ENCODE results near the gene ANKRD31.
"Not testable (repeated sequence)": the region's sequence is repeated elsewhere in the genome, so short reads cannot be mapped to it uniquely, and the experiment has no call there.

Gene ANKRD31

GRCh38 chr5:75192804-75193203 lies 43.9 kb downstream of the ANKRD31 start:
- Histone ChIP-seq H2AFZ (ENCODE audit: low read length, unreplicated experiment) (no peak overlapping the region), H3K4me3 (ENCODE audit: low read depth, low read length) (no peak overlapping the region), H3K27ac (ENCODE audit: low read depth, low read length) (no peak overlapping the region), H3K27me3 (ENCODE audit: insufficient read depth, low read length) (no peaks in the 10 kb centered on the region), H3K36me3 (ENCODE audit: insufficient read depth, low read length) (no peaks in the 10 kb centered on the region), H3K4me1 (ENCODE audit: control insufficient read depth, insufficient read depth, low read length, unreplicated experiment) (no peaks in the 10 kb centered on the region), H3K79me2 (ENCODE audit: control insufficient read depth, insufficient read depth, low read length, unreplicated experiment) (no peaks in the 10 kb centered on the region)

DNA sequence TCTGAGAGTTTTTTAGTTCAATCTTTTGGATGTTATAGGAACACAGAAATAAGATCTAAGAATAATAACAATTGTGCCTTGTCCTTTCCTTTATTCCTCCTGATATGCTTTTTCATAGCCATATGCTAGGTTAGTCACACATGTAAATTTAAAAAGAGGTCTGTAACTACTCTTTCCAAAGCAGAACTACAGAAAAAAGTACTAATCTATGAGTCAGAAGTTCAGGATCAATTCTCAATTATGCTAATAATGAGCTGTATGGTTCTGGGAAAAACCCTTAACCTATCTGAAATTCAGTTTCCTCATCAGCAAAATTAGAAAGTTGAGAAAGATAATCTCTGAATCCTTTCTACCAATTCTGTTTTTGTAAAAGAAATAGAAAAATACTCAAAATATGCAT lies 44.4 kb downstream of the ANKRD31 start:
- no peaks in the 10 kb centered on the region for H3K36me3 ChIP-seq (ENCODE audit: insufficient read depth, low read length)
- H2AFZ ChIP-seq (ENCODE audit: low read length, unreplicated experiment), result no peak overlapping the region
- H3K79me2 ChIP-seq (ENCODE audit: control insufficient read depth, insufficient read depth, low read length, unreplicated experiment), result no peaks in the 10 kb centered on the region
- H3K4me3 ChIP-seq (ENCODE audit: low read depth, low read length), result no peak overlapping the region
- H3K4me1 ChIP-seq (ENCODE audit: control insufficient read depth, insufficient read depth, low read length, unreplicated experiment), result no peaks in the 10 kb centered on the region
- no peak overlapping the region for H3K27ac ChIP-seq (ENCODE audit: low read depth, low read length)
- H3K27me3 ChIP-seq (ENCODE audit: insufficient read depth, low read length), result no peaks in the 10 kb centered on the region

DNA sequence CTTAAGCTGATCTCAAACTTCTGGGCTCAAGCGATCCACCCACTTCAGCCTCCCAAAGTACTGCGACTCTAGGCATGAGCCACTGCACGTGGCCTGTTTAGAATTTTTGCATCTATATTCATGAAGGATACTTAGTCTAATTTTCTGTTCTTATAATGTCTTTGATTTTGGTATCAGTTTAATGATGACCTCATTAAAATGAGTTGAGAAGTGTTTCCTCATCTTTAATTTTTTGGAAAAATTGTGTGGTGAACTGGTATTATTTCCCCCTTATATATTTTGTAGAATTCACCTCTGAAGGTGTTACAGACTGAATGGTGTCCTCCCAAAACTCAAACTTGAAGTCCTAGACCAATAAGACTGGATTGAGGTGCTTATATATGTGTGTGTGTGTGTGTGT lies 46.5 kb downstream of the ANKRD31 start:
- Histone ChIP-seq H3K4me1 (ENCODE audit: control insufficient read depth, insufficient read depth, low read length, unreplicated experiment) (no peaks in the 10 kb centered on the region), H2AFZ (ENCODE audit: low read length, unreplicated experiment) (no peak overlapping the region), H3K27ac (ENCODE audit: low read depth, low read length) (no peak overlapping the region), H3K36me3 (ENCODE audit: insufficient read depth, low read length) (no peaks in the 10 kb centered on the region), H3K79me2 (ENCODE audit: control insufficient read depth, insufficient read depth, low read length, unreplicated experiment) (no peaks in the 10 kb centered on the region), H3K4me3 (ENCODE audit: low read depth, low read length) (no peak overlapping the region), H3K27me3 (ENCODE audit: insufficient read depth, low read length) (no peaks in the 10 kb centered on the region)

- no peaks in the 10 kb centered on the region for H3K27me3 ChIP-seq (ENCODE audit: insufficient read depth, low read length)
- no peak overlapping the region for H3K27ac ChIP-seq (ENCODE audit: low read depth, low read length)
- no peak overlapping the region for H3K4me3 ChIP-seq (ENCODE audit: low read depth, low read length)
- H3K4me1 ChIP-seq (ENCODE audit: control insufficient read depth, insufficient read depth, low read length, unreplicated experiment), result no peaks in the 10 kb centered on the region
- no peaks in the 10 kb centered on the region for H3K36me3 ChIP-seq (ENCODE audit: insufficient read depth, low read length)
- H3K79me2 ChIP-seq (ENCODE audit: control insufficient read depth, insufficient read depth, low read length, unreplicated experiment), result no peaks in the 10 kb centered on the region
- no peak overlapping the region for H2AFZ ChIP-seq (ENCODE audit: low read length, unreplicated experiment)
These were observed 47.3 kb downstream of the ANKRD31 start for GRCh38 chr5:75189353-75189752.

DNA sequence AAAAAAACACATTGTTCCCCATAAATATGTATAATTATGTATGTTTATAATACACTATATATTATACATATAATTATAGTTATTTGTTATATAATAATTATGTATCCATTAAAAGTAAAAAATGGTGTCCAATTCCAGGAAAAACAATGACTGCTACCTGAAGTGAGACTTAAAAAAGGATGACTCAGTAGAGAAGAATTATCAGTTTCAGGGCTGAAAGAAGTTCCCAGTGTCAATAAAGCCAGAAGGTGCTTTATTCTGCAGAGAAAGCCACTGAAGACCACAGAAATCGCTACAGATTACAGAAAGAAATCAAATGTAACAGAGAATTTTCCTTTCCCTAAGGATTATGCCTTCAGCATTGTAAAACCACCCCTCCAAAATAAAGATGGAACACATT lies 50.9 kb downstream of the ANKRD31 start:
- Histone ChIP-seq H2AFZ (ENCODE audit: low read length, unreplicated experiment) (no peak overlapping the region), H3K27ac (ENCODE audit: low read depth, low read length) (no peak overlapping the region)

GRCh38 chr5:75176009-75176408 lies 60.7 kb downstream of the ANKRD31 start:
- not testable (repeated sequence) for H3K27me3 ChIP-seq (ENCODE audit: insufficient read depth, low read length); H3K79me2 ChIP-seq (ENCODE audit: control insufficient read depth, insufficient read depth, low read length, unreplicated experiment); H2AFZ ChIP-seq (ENCODE audit: low read length, unreplicated experiment); H3K4me1 ChIP-seq (ENCODE audit: control insufficient read depth, insufficient read depth, low read length, unreplicated experiment); H3K36me3 ChIP-seq (ENCODE audit: insufficient read depth, low read length); H3K4me3 ChIP-seq (ENCODE audit: low read depth, low read length); H3K27ac ChIP-seq (ENCODE audit: low read depth, low read length)

More for the DNA sequence above, 50.9 kb downstream of the ANKRD31 start:
- Histone ChIP-seq H3K4me1 (ENCODE audit: control insufficient read depth, insufficient read depth, low read length, unreplicated experiment) (no peaks in the 10 kb centered on the region), H3K27me3 (ENCODE audit: insufficient read depth, low read length) (no peaks in the 10 kb centered on the region), H3K79me2 (ENCODE audit: control insufficient read depth, insufficient read depth, low read length, unreplicated experiment) (no peaks in the 10 kb centered on the region), H3K36me3 (ENCODE audit: insufficient read depth, low read length) (no peaks in the 10 kb centered on the region), H3K4me3 (ENCODE audit: low read depth, low read length) (no peak overlapping the region)

GRCh38 chr5:75174872-75175271 lies 61.8 kb downstream of the ANKRD31 start:
- H3K4me3 ChIP-seq (ENCODE audit: low read depth, low read length); H3K27me3 ChIP-seq (ENCODE audit: insufficient read depth, low read length); H3K27ac ChIP-seq (ENCODE audit: low read depth, low read length); H2AFZ ChIP-seq (ENCODE audit: low read length, unreplicated experiment); H3K36me3 ChIP-seq (ENCODE audit: insufficient read depth, low read length); H3K4me1 ChIP-seq (ENCODE audit: control insufficient read depth, insufficient read depth, low read length, unreplicated experiment); H3K79me2 ChIP-seq (ENCODE audit: control insufficient read depth, insufficient read depth, low read length, unreplicated experiment): not testable (repeated sequence)

GRCh38 chr5:75169516-75169915 lies 67.2 kb downstream of the ANKRD31 start:
- Histone ChIP-seq H2AFZ (ENCODE audit: low read length, unreplicated experiment) (no peak overlapping the region), H3K4me1 (ENCODE audit: control insufficient read depth, insufficient read depth, low read length, unreplicated experiment) (no peaks in the 10 kb centered on the region), H3K36me3 (ENCODE audit: insufficient read depth, low read length) (no peaks in the 10 kb centered on the region), H3K79me2 (ENCODE audit: control insufficient read depth, insufficient read depth, low read length, unreplicated experiment) (no peaks in the 10 kb centered on the region), H3K27me3 (ENCODE audit: insufficient read depth, low read length) (no peaks in the 10 kb centered on the region), H3K27ac (ENCODE audit: low read depth, low read length) (no peak overlapping the region), H3K4me3 (ENCODE audit: low read depth, low read length) (no peak overlapping the region)

DNA sequence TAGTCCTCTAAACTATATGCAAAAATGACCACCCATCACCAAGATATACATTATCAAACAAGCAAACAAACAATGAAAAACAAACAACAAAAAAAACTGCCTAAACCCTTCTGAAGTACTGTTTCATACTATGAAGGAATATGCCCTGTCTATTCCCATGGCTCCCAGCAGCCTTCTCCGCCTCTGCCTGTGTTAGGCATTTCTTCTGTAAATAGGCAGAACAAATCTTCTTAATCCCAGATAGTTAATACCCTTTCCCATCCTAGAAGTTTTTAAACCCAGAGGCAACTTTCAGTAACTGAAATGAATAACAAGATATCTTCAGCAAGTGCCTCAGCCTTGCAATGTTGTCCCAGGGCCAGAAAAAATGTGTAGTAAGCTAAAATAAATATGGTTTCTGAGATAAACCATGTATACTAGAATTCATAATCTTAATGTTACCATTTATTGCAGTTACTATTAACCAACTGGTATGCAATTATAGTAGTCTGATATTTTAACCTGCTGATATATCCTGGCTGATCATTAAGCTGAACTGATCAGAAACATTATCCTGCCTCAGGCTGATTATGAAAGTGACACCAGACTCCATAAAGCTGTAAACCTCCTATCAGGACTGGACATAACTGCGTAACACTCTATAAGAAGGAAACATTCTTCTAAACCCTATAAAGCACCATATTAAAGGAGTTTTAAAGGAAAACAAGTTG lies 68.5 kb downstream of the ANKRD31 start:
- Histone ChIP-seq H3K27me3 (ENCODE audit: insufficient read depth, low read length) (no peaks in the 10 kb centered on the region), H3K4me3 (ENCODE audit: low read depth, low read length) (no peak overlapping the region), H3K36me3 (ENCODE audit: insufficient read depth, low read length) (no peaks in the 10 kb centered on the region), H3K27ac (ENCODE audit: low read depth, low read length) (no peak overlapping the region), H3K79me2 (ENCODE audit: control insufficient read depth, insufficient read depth, low read length, unreplicated experiment) (no peaks in the 10 kb centered on the region), H2AFZ (ENCODE audit: low read length, unreplicated experiment) (no peak overlapping the region), H3K4me1 (ENCODE audit: control insufficient read depth, insufficient read depth, low read length, unreplicated experiment) (no peaks in the 10 kb centered on the region)

- no peaks in the 10 kb centered on the region for H3K79me2 ChIP-seq (ENCODE audit: control insufficient read depth, insufficient read depth, low read length, unreplicated experiment)
- H3K27ac ChIP-seq (ENCODE audit: low read depth, low read length), result no peak overlapping the region
- no peaks in the 10 kb centered on the region for H3K36me3 ChIP-seq (ENCODE audit: insufficient read depth, low read length)
- H3K4me3 ChIP-seq (ENCODE audit: low read depth, low read length), result no peak overlapping the region
- no peaks in the 10 kb centered on the region for H3K4me1 ChIP-seq (ENCODE audit: control insufficient read depth, insufficient read depth, low read length, unreplicated experiment)
- H3K27me3 ChIP-seq (ENCODE audit: insufficient read depth, low read length), result no peaks in the 10 kb centered on the region
- no peak overlapping the region for H2AFZ ChIP-seq (ENCODE audit: low read length, unreplicated experiment)
These were observed 69.3 kb downstream of the ANKRD31 start for GRCh38 chr5:75167345-75167744.

DNA sequence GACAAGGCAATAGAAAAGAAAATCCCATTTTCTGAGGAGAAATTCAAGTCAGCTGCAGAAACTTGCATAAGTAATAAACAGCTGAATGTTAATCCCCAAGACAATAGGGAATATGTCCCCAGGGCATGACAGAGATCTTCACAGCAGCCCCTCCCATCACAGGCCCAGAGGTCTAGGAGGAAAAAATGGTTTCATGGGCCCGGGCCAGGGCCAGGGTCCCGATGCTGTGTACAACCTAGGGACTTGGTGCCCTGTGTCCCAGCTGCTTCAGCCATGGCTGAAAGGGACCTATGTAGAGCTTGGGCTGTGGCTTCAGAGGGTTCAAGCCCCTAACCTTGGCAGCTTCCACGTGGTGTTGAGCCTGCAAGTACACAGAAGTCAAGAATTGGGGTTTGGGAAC lies 75.2 kb downstream of the ANKRD31 start:
- H3K36me3 ChIP-seq (ENCODE audit: insufficient read depth, low read length); H3K4me3 ChIP-seq (ENCODE audit: low read depth, low read length); H3K79me2 ChIP-seq (ENCODE audit: control insufficient read depth, insufficient read depth, low read length, unreplicated experiment); H2AFZ ChIP-seq (ENCODE audit: low read length, unreplicated experiment); H3K27me3 ChIP-seq (ENCODE audit: insufficient read depth, low read length); H3K27ac ChIP-seq (ENCODE audit: low read depth, low read length); H3K4me1 ChIP-seq (ENCODE audit: control insufficient read depth, insufficient read depth, low read length, unreplicated experiment): not testable (repeated sequence)

Data from ACC112 (cell line).